Muscle layer of duodenum (tissue), 2 donors: ENCODE measurements around the gene METAP1D.

ENCODE experiments used
- H3K27ac ChIP-seq: one replicate; pipeline ENCODE4 v1.7.0; 2013; ENCODE audit warnings: mild to moderate bottlenecking, low read length
- H3K27me3 ChIP-seq: one replicate; pipeline ENCODE4 v1.7.0; 2013; ENCODE audit warnings: low read depth, mild to moderate bottlenecking, control low read depth, low read length
- H3K36me3 ChIP-seq, 2 donors: one replicate each; pipeline ENCODE4 v1.7.0; 2013; ENCODE audit warnings: low read length in 2 of 2, control low read depth in 1 of 2, mild to moderate bottlenecking in 1 of 2; ENCODE audit not compliant: insufficient read depth in 2 of 2, control insufficient read depth in 1 of 2
- H3K4me1 ChIP-seq, 2 donors: one replicate each; pipeline ENCODE4 v1.7.0; 2013; ENCODE audit warnings: low read length in 2 of 2, mild to moderate bottlenecking in 2 of 2, control low read depth in 1 of 2, moderate library complexity in 1 of 2; ENCODE audit not compliant: insufficient read depth in 2 of 2, control insufficient read depth in 1 of 2
- H3K4me3 ChIP-seq, 2 donors: one replicate each; pipeline ENCODE4 v1.7.0; 2013; ENCODE audit warnings: low read length in 2 of 2, low read depth in 1 of 2, mild to moderate bottlenecking in 1 of 2
- H3K9me3 ChIP-seq, 2 donors: one replicate each; pipeline ENCODE4 v1.7.0; 2013; ENCODE audit warnings: low read length in 2 of 2, control low read depth in 1 of 2, mild to moderate bottlenecking in 1 of 2; ENCODE audit not compliant: control insufficient read depth in 1 of 2
- donor health status: healthy.

The METAP1D gene

DNA sequence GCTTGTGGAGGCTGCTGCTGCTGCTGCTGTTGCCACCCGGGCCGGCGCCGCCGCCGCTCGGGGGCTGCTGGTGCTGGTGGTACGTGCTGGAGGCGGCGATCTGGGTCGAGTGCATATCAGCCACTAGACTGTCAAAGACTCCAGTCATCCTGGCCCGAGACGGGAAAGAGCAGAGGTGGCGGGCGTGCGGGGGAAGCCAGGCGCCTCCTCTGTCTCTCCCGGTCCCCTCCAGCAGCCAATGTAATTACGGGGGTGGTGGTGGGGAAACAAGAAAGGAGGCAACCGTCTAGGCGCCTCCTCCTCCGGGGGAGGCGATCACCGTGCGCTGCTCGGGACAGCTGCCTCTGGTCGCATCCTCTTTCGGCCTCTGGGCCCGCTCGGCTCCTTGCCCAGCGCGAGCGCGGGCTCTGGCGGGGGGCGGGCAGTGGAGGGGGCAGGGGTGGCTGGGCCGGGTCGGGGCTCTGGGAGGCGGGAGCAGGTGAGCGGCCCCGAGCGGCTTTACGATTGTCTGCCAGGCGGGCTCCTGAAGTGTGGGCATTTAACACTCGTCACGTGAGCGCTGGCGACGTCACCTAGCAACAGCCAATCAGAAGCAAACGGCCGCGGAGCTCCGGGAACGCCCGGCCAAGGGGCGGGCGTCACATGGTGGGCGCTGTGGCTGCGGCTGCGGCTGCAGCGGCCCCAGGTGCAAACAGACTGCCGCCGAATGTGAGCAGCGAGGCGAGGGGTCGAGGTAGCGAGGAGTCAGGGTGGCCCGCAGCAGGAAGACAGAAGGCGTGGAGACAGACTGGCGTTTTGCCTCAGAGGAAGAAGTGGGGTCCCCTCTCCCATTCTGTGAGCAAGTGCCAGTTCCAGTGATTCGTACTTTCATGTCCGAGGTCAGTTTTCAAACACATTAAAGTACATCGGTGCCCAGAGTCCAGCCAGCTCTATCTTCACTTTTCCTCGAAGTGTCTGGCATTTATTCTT, 102.9 kb downstream of the METAP1D start, which contains the start of gene DLX2:
DLX2 (minus strand) TSS at position 510 of the 969 bp plus-strand sequence; CDS start at position 148, 362 bp downstream.
- Histone ChIP-seq H3K4me3 (peak within 1 kb of the TSS; percentile 57 to 59), H3K9me3 (no peaks in the 10 kb centered on the region), H3K27me3 (peaks cover 91% of the 10 kb centered on the region), H3K4me1 (peaks cover 0 to 70% of the 10 kb centered on the region in 2 donors), H3K36me3 (no peaks in the 10 kb centered on the region), H3K27ac (no peak within 1 kb of the TSS)

DNA sequence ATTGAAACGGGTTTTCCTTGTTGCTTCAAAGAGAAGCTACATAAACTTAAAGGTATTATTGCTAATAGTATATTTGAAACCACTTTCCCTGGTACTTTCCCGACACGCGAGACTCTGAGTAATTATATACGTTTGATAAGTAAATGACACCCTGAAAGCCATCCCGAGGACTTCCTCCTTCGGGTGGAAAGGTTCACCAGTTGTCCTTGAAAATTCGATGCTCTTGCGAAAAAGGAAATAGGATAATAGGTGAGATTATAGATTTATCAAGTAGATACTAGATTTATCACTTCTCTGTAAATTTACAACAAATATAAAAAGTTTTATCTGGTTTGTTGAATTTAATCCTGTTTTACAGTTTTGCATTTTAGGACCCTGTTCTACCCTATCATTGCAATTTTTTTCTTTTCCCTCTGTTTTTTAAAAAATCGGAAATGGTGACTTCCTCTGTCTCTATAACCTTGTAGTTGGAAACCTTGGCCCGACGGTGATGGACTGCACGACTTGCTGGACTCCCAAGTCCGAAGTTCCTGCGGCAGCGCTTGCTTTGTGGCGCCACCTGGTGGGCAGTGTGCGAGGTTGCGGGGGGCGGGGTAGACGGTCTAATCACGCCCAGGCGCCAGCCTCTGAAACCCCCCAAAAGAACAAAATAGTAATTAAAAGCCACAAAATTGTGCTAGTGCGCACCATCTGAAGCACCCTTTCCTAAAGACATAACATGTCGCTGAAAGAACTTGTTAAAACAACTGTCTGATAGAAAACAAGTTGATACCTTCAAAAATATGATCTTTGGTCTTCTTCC, 103.9 kb downstream of the METAP1D start:
- no peaks in the 10 kb centered on the region for H3K9me3 ChIP-seq
- H3K27ac ChIP-seq: no peak overlapping the region
- no peaks in the 10 kb centered on the region for H3K36me3 ChIP-seq
- H3K4me3 ChIP-seq: peak overlapping the region in 1 of 2 donors; percentile 57
- peaks cover 0 to 73% of the 10 kb centered on the region in 2 donors for H3K4me1 ChIP-seq
- H3K27me3 ChIP-seq: peaks cover 91% of the 10 kb centered on the region

DNA sequence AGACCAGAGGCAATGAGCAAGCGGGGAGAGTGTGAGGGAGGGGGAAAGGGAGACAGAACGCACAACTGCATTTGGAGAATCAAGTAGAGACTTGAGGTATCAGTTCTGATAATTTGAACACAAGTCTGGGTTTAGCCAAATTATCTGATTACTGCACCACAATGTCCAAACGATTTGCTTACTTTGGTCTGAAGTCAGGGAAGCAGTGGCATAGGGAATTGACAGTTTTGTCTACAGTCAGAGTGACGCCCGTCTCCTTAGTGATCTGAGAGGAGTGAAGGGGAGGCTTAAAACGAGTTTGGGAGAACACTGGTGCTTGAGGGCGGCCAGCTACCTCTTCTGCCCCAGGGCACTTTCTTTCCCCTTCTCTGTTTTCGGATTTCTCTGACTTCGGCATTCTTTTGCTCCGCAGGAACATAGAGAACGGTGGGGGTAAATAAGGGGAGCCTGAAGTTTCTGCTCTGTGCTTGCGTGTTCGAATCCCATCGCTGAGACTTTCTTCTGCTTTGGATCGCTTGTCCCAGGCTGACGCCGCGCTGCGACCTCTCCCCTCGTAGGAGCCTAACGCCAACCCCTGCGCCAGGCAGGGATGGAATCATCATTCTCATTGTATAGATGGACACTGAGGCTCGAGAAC, 105.8 kb downstream of the METAP1D start:
- no peak overlapping the region for H3K4me3 ChIP-seq
- H3K27ac ChIP-seq: no peak overlapping the region
- H3K27me3 ChIP-seq: peaks cover 80% of the 10 kb centered on the region
- H3K4me1 ChIP-seq: peaks cover 0 to 56% of the 10 kb centered on the region in 2 donors
- H3K9me3 ChIP-seq: no peaks in the 10 kb centered on the region
- H3K36me3 ChIP-seq: no peaks in the 10 kb centered on the region

DNA sequence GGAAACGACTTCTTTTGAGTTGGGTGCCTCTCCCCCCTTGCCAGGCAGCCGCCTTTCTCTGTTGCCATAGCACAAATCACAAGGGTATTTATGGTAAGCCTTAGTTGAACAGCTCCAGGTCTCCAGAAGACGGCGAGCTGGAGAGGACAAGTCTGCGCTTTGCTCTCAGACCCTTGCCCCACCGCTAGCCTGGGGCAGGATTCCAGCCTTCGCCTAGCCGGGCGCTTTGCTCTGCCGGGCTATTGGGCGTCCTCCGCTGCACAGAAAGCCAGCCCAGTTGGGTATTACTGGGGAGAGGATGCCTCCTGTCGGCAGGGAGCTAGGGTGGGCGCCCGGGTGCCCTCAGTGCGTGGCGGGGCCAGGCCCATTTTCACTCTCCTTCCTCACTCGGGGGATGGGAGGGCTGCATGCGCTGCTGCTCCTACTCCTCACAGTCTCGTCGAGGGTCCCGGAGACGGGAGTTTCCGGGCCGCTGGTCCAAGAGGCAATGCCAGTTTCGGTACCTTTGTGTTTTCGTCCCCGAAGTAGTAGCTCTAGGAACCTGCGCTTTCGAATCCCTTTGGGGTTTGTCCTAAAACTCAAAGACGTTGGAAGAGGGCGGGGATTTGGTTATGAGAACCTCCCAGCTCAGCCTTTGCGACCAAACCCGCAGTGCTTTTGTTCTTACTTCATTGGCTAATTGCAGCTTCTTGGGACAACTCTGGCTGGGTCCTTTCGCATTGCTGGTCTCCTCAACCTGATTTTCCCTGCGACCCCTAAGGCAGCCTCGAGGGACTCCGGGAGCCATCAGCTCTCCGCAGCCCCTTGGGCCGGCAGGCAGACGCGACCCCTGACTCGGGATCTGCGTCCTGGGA, 106.6 kb downstream of the METAP1D start:
- H3K4me3 ChIP-seq: peak overlapping the region; percentile 21 to 30

DNA sequence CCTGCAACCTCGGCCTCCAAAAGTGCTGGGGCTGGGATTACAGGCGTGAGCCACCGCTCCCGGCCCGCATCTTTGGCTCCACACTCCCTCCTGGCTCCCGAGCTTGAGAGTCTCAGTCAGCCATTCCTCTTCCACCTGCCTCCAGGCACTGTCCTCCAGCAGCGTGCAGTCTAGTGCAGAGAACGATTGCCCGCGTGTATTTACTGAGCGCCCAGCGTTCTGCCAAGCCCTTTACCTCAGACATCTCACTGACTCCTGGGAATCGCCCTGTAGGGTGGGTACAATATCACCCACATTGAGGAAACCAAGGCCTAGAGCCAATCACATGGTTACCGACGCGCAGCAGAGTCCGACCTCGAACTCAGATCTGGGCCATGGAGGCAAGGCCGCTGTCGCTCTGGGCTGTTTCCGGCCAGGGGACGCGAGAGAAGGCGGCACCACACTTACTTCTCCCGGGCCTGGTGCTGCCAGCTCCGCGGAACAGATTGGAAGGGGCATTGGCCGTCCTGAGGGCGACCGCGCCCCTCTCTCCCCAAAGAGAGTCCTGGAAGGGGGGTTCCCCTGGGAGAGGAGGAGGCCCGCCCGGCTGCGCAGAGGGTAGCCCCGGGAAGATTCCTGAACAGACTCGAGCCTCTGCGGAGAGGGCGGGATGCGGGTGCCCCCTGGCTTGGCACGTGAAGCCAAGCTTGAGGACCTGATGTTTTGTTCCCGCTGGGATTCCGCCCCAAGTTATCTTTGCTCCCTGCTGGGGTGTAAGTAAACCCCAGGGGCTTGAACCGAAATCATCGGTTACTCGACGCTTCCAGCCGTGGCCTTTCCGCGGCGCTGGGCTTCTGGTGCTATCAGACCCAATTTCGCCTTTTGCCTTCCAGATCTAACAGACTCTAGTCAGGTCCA, 108.2 kb downstream of the METAP1D start:
- Histone ChIP-seq H3K36me3 (no peaks in the 10 kb centered on the region), H3K4me3 (peak overlapping the region in 1 of 2 donors; percentile 25), H3K27me3 (peaks cover 58% of the 10 kb centered on the region), H3K9me3 (no peaks in the 10 kb centered on the region), H3K27ac (no peak overlapping the region), H3K4me1 (peaks cover 0 to 34% of the 10 kb centered on the region in 2 donors)

More for the DNA sequence above, 106.6 kb downstream of the METAP1D start:
- Histone ChIP-seq H3K36me3 (no peaks in the 10 kb centered on the region), H3K9me3 (no peaks in the 10 kb centered on the region), H3K27ac (no peak overlapping the region), H3K27me3 (peaks cover 73% of the 10 kb centered on the region), H3K4me1 (peaks cover 0 to 49% of the 10 kb centered on the region in 2 donors)

DNA sequence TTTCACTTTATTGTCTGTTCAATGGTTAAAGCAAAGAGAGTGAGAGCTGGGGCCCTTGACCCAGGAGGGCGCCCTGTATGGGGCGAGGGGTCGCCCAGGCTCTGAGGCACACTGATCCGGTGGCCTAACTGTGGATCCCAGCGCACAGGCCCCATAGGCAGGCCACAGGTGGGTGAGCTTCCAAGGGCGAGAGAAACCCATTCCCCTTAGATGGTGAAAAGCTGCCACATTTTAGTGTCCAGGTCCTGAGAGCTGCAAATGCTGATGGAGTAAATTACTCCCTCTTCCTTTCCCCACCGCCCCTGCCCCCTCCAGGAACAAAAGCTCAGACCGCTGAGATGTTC, 108.8 kb downstream of the METAP1D start:
- H3K9me3 ChIP-seq: no peaks in the 10 kb centered on the region
- H3K27me3 ChIP-seq: peaks cover 52% of the 10 kb centered on the region
- H3K4me1 ChIP-seq: peaks cover 0 to 28% of the 10 kb centered on the region in 2 donors
- no peak overlapping the region for H3K4me3 ChIP-seq
- H3K27ac ChIP-seq: no peak overlapping the region
- no peaks in the 10 kb centered on the region for H3K36me3 ChIP-seq

DNA sequence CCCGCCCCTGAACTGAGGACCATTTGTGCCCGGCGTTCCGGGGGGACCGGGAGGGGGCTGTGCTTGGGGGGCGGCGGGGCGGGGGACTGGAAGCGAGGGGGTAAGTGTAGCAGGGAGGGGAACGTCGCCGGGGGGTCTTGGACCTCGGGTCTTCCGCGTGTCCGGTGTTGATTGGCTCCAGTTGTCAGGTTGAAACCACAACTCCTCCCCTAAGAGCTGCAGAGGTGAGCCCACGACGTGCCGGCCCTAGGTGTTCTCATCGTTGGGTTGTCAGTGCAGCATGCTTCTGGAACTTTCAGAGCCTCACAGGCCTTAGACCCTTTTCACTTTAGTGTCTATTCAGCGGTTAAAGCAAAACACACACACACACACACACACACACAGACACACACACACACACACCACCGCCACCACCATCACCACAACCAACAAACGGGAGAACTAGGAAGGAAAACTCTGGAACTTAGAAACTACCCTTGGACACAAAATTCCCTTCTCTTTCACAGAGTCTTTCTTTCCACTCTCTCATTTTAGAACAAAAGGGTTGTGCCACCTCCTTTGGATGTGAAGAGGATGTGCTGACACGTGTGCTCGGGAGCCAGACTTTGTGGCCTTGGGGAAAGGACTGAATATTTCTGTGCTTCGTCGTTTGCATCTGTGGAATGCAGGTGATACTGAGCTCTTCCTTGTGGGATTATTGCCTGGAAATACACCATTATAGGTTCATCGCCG, 109.7 kb downstream of the METAP1D start:
- peaks cover 0 to 22% of the 10 kb centered on the region in 2 donors for H3K4me1 ChIP-seq
- H3K9me3 ChIP-seq: no peaks in the 10 kb centered on the region
- H3K27ac ChIP-seq: no peak overlapping the region
- no peaks in the 10 kb centered on the region for H3K36me3 ChIP-seq
- peaks cover 43% of the 10 kb centered on the region for H3K27me3 ChIP-seq
- no peak overlapping the region for H3K4me3 ChIP-seq

DNA sequence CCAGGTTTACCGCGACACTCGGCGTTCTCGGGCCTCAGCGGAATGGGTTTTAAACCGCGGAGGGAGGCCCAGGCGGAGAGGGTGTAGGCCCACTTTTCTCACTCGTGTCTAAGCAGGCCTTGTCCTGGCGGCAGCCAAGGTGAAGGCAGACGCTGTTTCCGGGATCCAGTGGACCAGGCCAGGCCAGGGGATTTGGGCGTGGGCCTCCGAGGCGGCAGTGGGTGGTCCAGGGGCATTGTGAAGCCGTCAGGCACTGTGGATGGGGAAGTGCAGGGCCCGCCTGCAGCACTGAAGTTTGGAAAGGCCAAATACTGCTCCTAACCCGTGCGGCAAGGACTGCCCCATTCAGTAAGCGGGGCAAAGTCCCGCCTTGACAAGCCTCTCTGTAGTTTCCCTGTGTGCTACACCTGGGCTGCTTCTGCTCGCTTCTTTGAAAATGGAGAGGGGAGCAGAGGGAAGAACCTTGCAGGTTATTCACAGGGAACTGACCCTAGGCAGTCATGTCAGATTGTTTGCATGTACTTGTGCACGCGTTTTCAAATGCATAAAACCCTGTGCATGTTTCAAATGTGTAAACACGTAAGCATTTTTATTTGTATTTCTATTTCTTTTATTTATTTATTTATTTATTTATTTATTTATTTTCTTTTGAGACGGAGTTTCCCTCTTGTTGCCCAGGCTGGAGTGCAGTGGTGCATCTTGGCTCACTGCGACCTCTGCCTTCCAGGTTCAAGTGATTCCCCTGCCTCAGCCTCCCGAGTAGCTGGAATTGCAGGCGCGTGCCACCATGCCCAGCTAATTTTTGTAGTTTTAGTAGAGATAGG, 110.4 kb downstream of the METAP1D start:
- Histone ChIP-seq H3K4me1 (peaks cover 0 to 22% of the 10 kb centered on the region in 2 donors), H3K9me3 (no peaks in the 10 kb centered on the region)

DNA sequence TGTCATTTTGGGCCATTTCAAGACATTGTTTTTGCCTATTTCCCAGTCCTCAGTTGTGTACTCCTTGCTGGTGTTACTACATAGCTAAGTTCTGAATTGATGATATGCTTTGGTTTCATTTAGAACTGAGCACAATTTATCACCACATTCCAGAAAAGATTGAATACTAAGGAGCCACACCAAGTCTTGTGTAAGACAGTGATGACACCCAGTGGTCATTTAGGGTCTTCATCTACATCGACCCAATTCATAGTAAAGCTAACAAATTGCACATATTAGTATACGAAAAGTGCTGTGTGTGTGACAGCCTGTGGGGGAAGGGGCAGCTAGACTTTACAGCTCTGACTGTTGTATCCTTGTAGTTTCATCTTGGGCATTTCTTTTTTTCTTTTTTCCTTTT, 113.9 kb downstream of the METAP1D start:
- Histone ChIP-seq H3K36me3 (no peaks in the 10 kb centered on the region), H3K9me3 (no peaks in the 10 kb centered on the region), H3K27ac (no peak overlapping the region), H3K4me3 (no peak overlapping the region), H3K4me1 (no peaks in the 10 kb centered on the region), H3K27me3 (peaks cover 8% of the 10 kb centered on the region)

More for the DNA sequence above, 110.4 kb downstream of the METAP1D start:
- H3K27me3 ChIP-seq: peaks cover 38% of the 10 kb centered on the region
- no peak overlapping the region for H3K27ac ChIP-seq
- no peak overlapping the region for H3K4me3 ChIP-seq
- H3K36me3 ChIP-seq: no peaks in the 10 kb centered on the region
